Cardiac muscle cell (in vitro differentiated cells and primary cell): Measurements from ENCODE around the gene RNF223. TPM values are rescaled to one million over a fixed set of nuclear protein-coding genes. Genes with fewer than 3 reads are reported as not detected.
"Not testable (repeated sequence)": the region's sequence is repeated elsewhere in the genome, so short reads cannot be mapped to it uniquely, and the experiment has no call there.

Source experiments
- DNase-seq, 2 donors: peaks; one replicate each; pipeline versions ENCODE4 v3.0.0 to v3.0.0-alpha.2; 2010 to 2017; ENCODE audit warnings: low read depth in 1 of 2, low spot score in 1 of 2
- H3K27ac ChIP-seq: fragments of 200-600 bp; sonication (generic); 2 replicates; pipeline ENCODE4 v1.5.1; 2016
- H3K27me3 ChIP-seq: fragments of 200-600 bp; sonication (generic); 2 replicates; pipeline ENCODE4 v1.6.0; 2016; ENCODE audit warnings: control low read depth
- H3K36me3 ChIP-seq: fragments of 200-600 bp; sonication (generic); 2 replicates; pipeline ENCODE4 v1.5.1; 2016; ENCODE audit warnings: control low read depth
- H3K4me1 ChIP-seq: fragments of 200-600 bp; sonication (generic); 2 replicates; pipeline ENCODE4 v1.8.1; 2017; ENCODE audit warnings: low read depth, mild to moderate bottlenecking, mixed run types
- H3K4me3 ChIP-seq: fragments of 200-600 bp; sonication (generic); 2 replicates; pipeline ENCODE4 v1.5.1; 2016; ENCODE audit warnings: mild to moderate bottlenecking
- H3K9me3 ChIP-seq: fragments of 200-600 bp; sonication (generic); 2 replicates; pipeline ENCODE4 v1.5.1; 2017; ENCODE audit warnings: low read depth, mild to moderate bottlenecking, control low read depth
- polyA plus RNA-seq: library from polyadenylated mRNA; unstranded; fragments of >200 nt; fragmentation: Nextera tagmentation; extraction: Ambion mirVana; gene quantifications from 2 replicates; pipeline ENCODE4 v1.2.1, GENCODE V29; 2016
- total RNA-seq: library from RNA; depleted of rRNA; stranded (reverse); fragments of >200 nt; gene quantifications from 2 replicates; pipeline ENCODE4 v1.2.3, GENCODE V29; 2016
- TF ChIP-seq, protein P1 (sequence below): IDR thresholded peaks from 2 replicates; pipeline ENCODE4 v1.5.1; 2012; ENCODE audit warnings: low read depth, mild to moderate bottlenecking, low read length

RNF223 gene
- total and polyA plus RNA-seq, 2 experiments from 2014 or later: 0.33 TPM; not detected in 1

GRCh38 chr1:1079408-1080121 lies 5.5 kb upstream of the RNF223 start:
- Histone ChIP-seq H3K27ac (peak overlapping the region; percentile 67), H3K4me1 (peaks cover 9% of the 10 kb centered on the region), H3K4me3 (peak overlapping the region; percentile 13), H3K27me3 (no peaks in the 10 kb centered on the region), H3K9me3 (no peaks in the 10 kb centered on the region), H3K36me3 (no peaks in the 10 kb centered on the region)
- TF ChIP-seq, protein P1, sequence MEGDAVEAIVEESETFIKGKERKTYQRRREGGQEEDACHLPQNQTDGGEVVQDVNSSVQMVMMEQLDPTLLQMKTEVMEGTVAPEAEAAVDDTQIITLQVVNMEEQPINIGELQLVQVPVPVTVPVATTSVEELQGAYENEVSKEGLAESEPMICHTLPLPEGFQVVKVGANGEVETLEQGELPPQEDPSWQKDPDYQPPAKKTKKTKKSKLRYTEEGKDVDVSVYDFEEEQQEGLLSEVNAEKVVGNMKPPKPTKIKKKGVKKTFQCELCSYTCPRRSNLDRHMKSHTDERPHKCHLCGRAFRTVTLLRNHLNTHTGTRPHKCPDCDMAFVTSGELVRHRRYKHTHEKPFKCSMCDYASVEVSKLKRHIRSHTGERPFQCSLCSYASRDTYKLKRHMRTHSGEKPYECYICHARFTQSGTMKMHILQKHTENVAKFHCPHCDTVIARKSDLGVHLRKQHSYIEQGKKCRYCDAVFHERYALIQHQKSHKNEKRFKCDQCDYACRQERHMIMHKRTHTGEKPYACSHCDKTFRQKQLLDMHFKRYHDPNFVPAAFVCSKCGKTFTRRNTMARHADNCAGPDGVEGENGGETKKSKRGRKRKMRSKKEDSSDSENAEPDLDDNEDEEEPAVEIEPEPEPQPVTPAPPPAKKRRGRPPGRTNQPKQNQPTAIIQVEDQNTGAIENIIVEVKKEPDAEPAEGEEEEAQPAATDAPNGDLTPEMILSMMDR: no peak
- peak; percentile 73 to 85 for DNase-seq

- H3K27ac ChIP-seq, DNase-seq, H3K4me3 ChIP-seq, H3K4me1 ChIP-seq, H3K36me3 ChIP-seq, H3K27me3 ChIP-seq, H3K9me3 ChIP-seq: not testable (repeated sequence)
These were observed 3.3 kb upstream of the RNF223 start for GRCh38 chr1:1077396-1077795.

GRCh38 chr1:1075148-1075935 lies 1.2 kb upstream of the RNF223 start:
- no peak for DNase-seq
- Histone ChIP-seq H3K9me3 (no peaks in the 10 kb centered on the region), H3K27ac (no peak overlapping the region), H3K4me3 (no peak overlapping the region), H3K4me1 (peaks cover 9% of the 10 kb centered on the region), H3K27me3 (no peaks in the 10 kb centered on the region), H3K36me3 (no peaks in the 10 kb centered on the region)
- TF ChIP-seq, protein P1: no peak

DNA sequence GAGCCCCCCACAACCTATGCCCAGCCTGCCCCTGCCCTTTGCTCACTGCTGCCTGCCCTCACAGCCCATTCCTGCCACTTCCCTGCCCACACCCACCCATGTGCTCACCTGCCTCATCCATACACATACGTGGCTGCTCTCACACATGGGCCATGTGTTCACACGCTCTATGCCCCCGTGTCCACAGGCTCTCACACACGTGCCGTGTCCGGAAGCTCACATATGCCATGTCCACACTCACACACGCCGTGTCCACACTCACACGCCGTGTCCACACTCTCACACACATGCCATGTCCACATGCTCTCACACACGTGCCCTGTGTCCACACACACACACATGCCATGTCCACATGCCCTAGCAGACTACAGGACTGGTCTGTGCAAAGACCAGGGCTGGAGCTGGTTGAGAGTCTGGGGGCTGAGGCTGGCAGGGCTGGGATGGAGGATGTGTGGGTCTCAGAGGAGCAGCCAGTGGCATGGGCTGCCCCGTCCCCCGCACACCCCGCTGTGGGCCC lies 583 bp upstream of the RNF223 start:
- no peaks in the 10 kb centered on the region for H3K9me3 ChIP-seq
- TF ChIP-seq, protein P1: no peak
- H3K27ac ChIP-seq: no peak overlapping the region
- no peaks in the 10 kb centered on the region for H3K27me3 ChIP-seq
- H3K4me3 ChIP-seq: no peak overlapping the region
- DNase-seq: no peak
- no peaks in the 10 kb centered on the region for H3K36me3 ChIP-seq
- peaks cover 5% of the 10 kb centered on the region for H3K4me1 ChIP-seq

DNA sequence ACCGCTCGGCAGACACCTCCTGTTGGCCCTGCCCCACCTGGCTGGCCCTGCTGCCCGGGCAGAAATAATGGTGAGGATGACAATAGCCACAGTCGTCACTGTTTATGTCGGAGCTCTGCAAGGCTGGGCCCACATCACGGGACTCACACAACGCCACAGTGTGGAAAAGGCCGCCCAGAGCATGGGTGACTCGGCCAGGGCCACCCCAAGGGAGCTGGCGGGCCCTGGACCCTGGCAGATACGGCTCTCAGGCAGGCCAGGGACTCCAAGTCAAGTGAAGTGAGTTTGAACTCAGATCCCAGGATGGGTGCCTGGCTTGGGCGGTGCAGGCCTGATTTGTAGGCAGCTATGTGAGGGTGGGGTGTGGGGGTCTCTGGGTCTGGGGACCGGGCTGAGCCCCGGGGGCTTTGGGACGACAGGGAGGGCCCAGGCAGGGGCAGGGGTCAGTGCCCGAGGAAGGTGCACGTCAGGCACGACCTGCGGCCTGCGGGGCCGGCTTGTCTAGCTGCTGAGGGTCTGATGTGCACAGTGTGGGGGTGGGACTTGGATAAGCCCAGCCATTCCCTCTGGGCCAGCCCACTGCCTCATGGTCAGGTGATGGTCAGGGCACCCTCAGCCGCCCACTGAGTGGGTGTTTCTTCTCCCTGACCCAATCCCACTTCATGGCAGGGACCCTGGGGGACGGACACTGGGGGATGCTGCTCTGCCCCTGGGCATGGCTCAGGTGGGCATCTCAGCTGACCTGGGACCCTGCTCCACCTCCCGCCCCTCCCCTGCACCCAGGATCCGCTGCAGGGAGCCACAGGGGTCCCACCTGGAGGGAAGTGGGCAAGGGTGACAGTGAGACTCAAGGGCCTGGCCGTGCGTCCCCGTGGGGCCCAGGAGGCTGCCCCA lies 1.0 kb downstream of the RNF223 start:
- H3K27me3 ChIP-seq: peaks cover 7% of the 10 kb centered on the region
- no peaks in the 10 kb centered on the region for H3K36me3 ChIP-seq
- no peak overlapping the region for H3K27ac ChIP-seq
- H3K4me3 ChIP-seq: no peak overlapping the region
- no peaks in the 10 kb centered on the region for H3K9me3 ChIP-seq
- H3K4me1 ChIP-seq: no peaks in the 10 kb centered on the region
- DNase-seq: no peak
- TF ChIP-seq, protein P1: no peak
